Naive thymus-derived CD4-positive, alpha-beta T cell (primary cell): Measurements from ENCODE around the gene VSTM4. TPM values are rescaled to one million over a fixed set of nuclear protein-coding genes. Genes with fewer than 3 reads are reported as not detected.
A peak's percentile ranks its signal among the peaks of the same experiment; 100 is the strongest.

Experiments used
- ATAC-seq: fragments of 150-1000 bp; cut with Tn5 transposase; 2 replicates; pipeline ENCODE4 v1.10.0; 2021; ENCODE audit warnings: mild to moderate bottlenecking, moderate library complexity
- CTCF ChIA-PET: fragments of 350-600 bp; sonication (Branson Sonifier 250); formaldehyde crosslinking; loops from one replicate; lab custom pipeline; 2021; ENCODE audit warnings: antibody characterized with exemption; lab: Charles Lee
- POLR2A ChIA-PET: fragments of 350-600 bp; sonication (Branson Sonifier 250); formaldehyde crosslinking; loops from one replicate; lab custom pipeline; 2021; ENCODE audit warnings: antibody characterized with exemption, inconsistent platforms; lab: Charles Lee
- DNase-seq, 9 donors: peaks; one replicate each; pipeline versions ENCODE4 v3.0.0 to v3.0.0-alpha.2; 2020 to 2022; ENCODE audit warnings: mixed read lengths in 1 of 9
- H3K27ac ChIP-seq: one replicate; pipeline ENCODE4 v1.7.0; 2013; ENCODE audit warnings: mild to moderate bottlenecking, low read depth, low read length, moderate library complexity
- H3K27me3 ChIP-seq, 2 donors: one replicate each; pipeline ENCODE4 v1.7.0; 2013; ENCODE audit warnings: low read length in 2 of 2, mild to moderate bottlenecking in 2 of 2, moderate library complexity in 2 of 2; ENCODE audit not compliant: control insufficient read depth in 2 of 2, insufficient read depth in 2 of 2
- H3K36me3 ChIP-seq, 3 experiments: 1 replicate in 2 of 3; 2 replicates in 1 of 3; pipeline ENCODE4 v1.7.0; 2013; ENCODE audit warnings: low read length in 3 of 3, mild to moderate bottlenecking in 3 of 3, moderate library complexity in 1 of 3; ENCODE audit not compliant: insufficient read depth in 3 of 3, control insufficient read depth in 2 of 3
- H3K4me1 ChIP-seq, 2 donors: one replicate each; pipeline ENCODE4 v1.7.0; 2013; ENCODE audit warnings: low read length in 2 of 2, mild to moderate bottlenecking in 2 of 2, moderate library complexity in 1 of 2; ENCODE audit not compliant: control insufficient read depth in 2 of 2, insufficient read depth in 2 of 2
- H3K4me3 ChIP-seq: 2 replicates; pipeline ENCODE4 v1.7.0; 2013; ENCODE audit warnings: mild to moderate bottlenecking, low read length
- H3K9me3 ChIP-seq, 3 experiments: 1 replicate in 2 of 3; 2 replicates in 1 of 3; pipeline ENCODE4 v1.7.0; 2013; ENCODE audit warnings: low read length in 3 of 3; ENCODE audit not compliant: control insufficient read depth in 2 of 3
- H3K27ac Mint-ChIP-seq, 9 donors: one replicate each; pipeline ENCODE4 v1.8.0; 2020 to 2022; ENCODE audit warnings: mixed read lengths in 9 of 9, mild to moderate bottlenecking in 8 of 9, moderate library complexity in 5 of 9, inconsistent platforms in 2 of 9
- H3K27me3 Mint-ChIP-seq, 5 donors: one replicate each; pipeline ENCODE4 v1.8.0; 2021 to 2022; ENCODE audit warnings: mixed read lengths in 5 of 5, mild to moderate bottlenecking in 1 of 5
- H3K36me3 Mint-ChIP-seq, 5 donors: one replicate each; pipeline ENCODE4 v1.8.0; 2020 to 2022; ENCODE audit warnings: mixed read lengths in 5 of 5, mild to moderate bottlenecking in 3 of 5, inconsistent platforms in 1 of 5
- H3K4me1 Mint-ChIP-seq, 7 donors: one replicate each; pipeline ENCODE4 v1.8.0; 2020 to 2022; ENCODE audit warnings: mixed read lengths in 7 of 7, mild to moderate bottlenecking in 3 of 7, inconsistent platforms in 1 of 7
- H3K4me3 Mint-ChIP-seq, 10 donors: one replicate each; pipeline ENCODE4 v1.8.0; 2020 to 2022; ENCODE audit warnings: mild to moderate bottlenecking in 10 of 10, mixed read lengths in 10 of 10, moderate library complexity in 6 of 10, inconsistent platforms in 2 of 10
- H3K9me3 Mint-ChIP-seq, 11 donors: one replicate each; pipeline ENCODE4 v1.8.0; 2020 to 2022; ENCODE audit warnings: mixed read lengths in 11 of 11, mild to moderate bottlenecking in 4 of 11, inconsistent platforms in 1 of 11, moderate library complexity in 1 of 11
- intact Hi-C, 2 donors: fragments of 100-400 bp; cut with micrococcal nuclease; formaldehyde crosslinking; loops; one replicate each; pipeline ENCODE4 v1.15.1; 2023
- polyA plus RNA-seq, 2 donors: library from polyadenylated mRNA; unstranded; fragments of 300-500 nt; fragmentation: Illumina TruSeq; gene quantifications; one replicate each; pipeline ENCODE4 v1.2.3, GENCODE V29; 2021
- total RNA-seq, 6 experiments: library from RNA in 5 of 6; stranded (reverse) in 5 of 6; gene quantifications; 1 replicate in 5 of 6; 2 replicates in 1 of 6; pipeline ENCODE4 v1.2.3 and lab custom pipeline; 2021 to 2026

Gene VSTM4
- total and polyA plus RNA-seq, 7 experiments from 2014 or later, result 0.12 TPM; not detected in 6

GRCh38 chr10:49091450-49092210, 23.7 kb downstream of the VSTM4 start:
- no peak overlapping the region for H3K27ac Mint-ChIP-seq
- DNase-seq (no peak), ATAC-seq (no peak)
- peaks cover 0 to 14% (median 6%) of the 10 kb centered on the region in 11 donors for H3K9me3 Mint-ChIP-seq
- intact Hi-C loops, result no loop called here
- Histone ChIP-seq H3K27me3 (no peaks in the 10 kb centered on the region), H3K4me3 (no peak overlapping the region), H3K4me1 (no peaks in the 10 kb centered on the region), H3K27ac (no peak overlapping the region), H3K36me3 (no peaks in the 10 kb centered on the region), H3K9me3 (peaks cover 0 to 8% (median 0%) of the 10 kb centered on the region in 3 experiments)
- peaks cover 0 to 11% (median 5%) of the 10 kb centered on the region in 5 donors for H3K27me3 Mint-ChIP-seq
- CTCF ChIA-PET, result no interaction called here
- POLR2A ChIA-PET, result no interaction called here
- H3K4me3 Mint-ChIP-seq, result no peak overlapping the region
- H3K4me1 Mint-ChIP-seq, result no peaks in the 10 kb centered on the region
- H3K36me3 Mint-ChIP-seq, result no peaks in the 10 kb centered on the region

GRCh38 chr10:49090696-49091380, 24.5 kb downstream of the VSTM4 start:
- Histone ChIP-seq H3K4me1 (no peaks in the 10 kb centered on the region), H3K36me3 (no peaks in the 10 kb centered on the region), H3K27me3 (no peaks in the 10 kb centered on the region), H3K9me3 (peaks cover 0 to 10% (median 0%) of the 10 kb centered on the region in 3 experiments), H3K4me3 (no peak overlapping the region), H3K27ac (no peak overlapping the region)
- ChIA-PET POLR2A (no interaction called here), CTCF (no interaction called here)
- H3K9me3 Mint-ChIP-seq, result peaks cover 0 to 19% (median 11%) of the 10 kb centered on the region in 11 donors
- intact Hi-C loops, result no loop called here
- H3K27me3 Mint-ChIP-seq, result peaks cover 0 to 7% (median 5%) of the 10 kb centered on the region in 5 donors
- no peak overlapping the region for H3K4me3 Mint-ChIP-seq
- H3K27ac Mint-ChIP-seq, result no peak overlapping the region
- ATAC-seq, result peak; percentile 47
- no peaks in the 10 kb centered on the region for H3K36me3 Mint-ChIP-seq
- H3K4me1 Mint-ChIP-seq, result no peaks in the 10 kb centered on the region
- no peak for DNase-seq

GRCh38 chr10:49090189-49090575, 25.1 kb downstream of the VSTM4 start:
- H3K27me3 Mint-ChIP-seq, result peaks cover 0 to 7% (median 5%) of the 10 kb centered on the region in 5 donors
- CTCF ChIA-PET, result no interaction called here
- intact Hi-C loops, result no loop called here

GRCh38 chr10:49089557-49090188, 25.6 kb downstream of the VSTM4 start:
- Mint-ChIP-seq H3K27ac (no peak overlapping the region), H3K27me3 (peaks cover 0 to 7% (median 5%) of the 10 kb centered on the region in 5 donors), H3K4me3 (no peak overlapping the region), H3K9me3 (peaks cover 0 to 20% (median 11%) of the 10 kb centered on the region in 11 donors), H3K36me3 (no peaks in the 10 kb centered on the region), H3K4me1 (no peaks in the 10 kb centered on the region)
- DNase-seq (no peak), ATAC-seq (no peak)
- intact Hi-C loops, result no loop called here
- Histone ChIP-seq H3K9me3 (peaks cover 0 to 10% (median 0%) of the 10 kb centered on the region in 3 experiments), H3K36me3 (no peaks in the 10 kb centered on the region), H3K27me3 (no peaks in the 10 kb centered on the region), H3K4me1 (no peaks in the 10 kb centered on the region), H3K4me3 (no peak overlapping the region), H3K27ac (no peak overlapping the region)
- POLR2A ChIA-PET, result no interaction called here
- CTCF ChIA-PET, result no interaction called here

More at GRCh38 chr10:49090189-49090575, 25.1 kb downstream of the VSTM4 start:
- Mint-ChIP-seq H3K36me3 (no peaks in the 10 kb centered on the region), H3K4me3 (no peak overlapping the region), H3K27ac (no peak overlapping the region), H3K4me1 (no peaks in the 10 kb centered on the region), H3K9me3 (peaks cover 0 to 20% (median 11%) of the 10 kb centered on the region in 11 donors)
- Histone ChIP-seq H3K4me3 (no peak overlapping the region), H3K27me3 (no peaks in the 10 kb centered on the region), H3K36me3 (no peaks in the 10 kb centered on the region), H3K9me3 (peaks cover 0 to 10% (median 0%) of the 10 kb centered on the region in 3 experiments), H3K4me1 (no peaks in the 10 kb centered on the region), H3K27ac (no peak overlapping the region)
- POLR2A ChIA-PET, result no interaction called here
- ATAC-seq, result no peak
- no peak for DNase-seq

- no peak overlapping the region for H3K27ac Mint-ChIP-seq
- CTCF ChIA-PET, result no interaction called here
Measured at GRCh38 chr10:49089152-49089551, 26.2 kb downstream of the VSTM4 start.

GRCh38 chr10:49086889-49087288, 28.4 kb downstream of the VSTM4 start:
- ATAC-seq (no peak), DNase-seq (no peak)
- Mint-ChIP-seq H3K9me3 (peaks cover 0 to 20% (median 11%) of the 10 kb centered on the region in 11 donors), H3K27ac (no peak overlapping the region), H3K4me3 (no peak overlapping the region), H3K36me3 (no peaks in the 10 kb centered on the region), H3K27me3 (peaks cover 0 to 10% (median 0%) of the 10 kb centered on the region in 5 donors), H3K4me1 (no peaks in the 10 kb centered on the region)
- intact Hi-C loops, result no loop called here
- Histone ChIP-seq H3K36me3 (no peaks in the 10 kb centered on the region), H3K27me3 (no peaks in the 10 kb centered on the region), H3K9me3 (peaks cover 0 to 10% (median 0%) of the 10 kb centered on the region in 3 experiments), H3K4me3 (no peak overlapping the region), H3K4me1 (no peaks in the 10 kb centered on the region), H3K27ac (no peak overlapping the region)
- ChIA-PET POLR2A (no interaction called here), CTCF (no interaction called here)

More at GRCh38 chr10:49089152-49089551, 26.2 kb downstream of the VSTM4 start:
- peaks cover 0 to 7% (median 5%) of the 10 kb centered on the region in 5 donors for H3K27me3 Mint-ChIP-seq
- intact Hi-C loops, result no loop called here
- H3K27ac ChIP-seq, result no peak overlapping the region
- ATAC-seq (no peak), DNase-seq (no peak)
- no peaks in the 10 kb centered on the region for H3K36me3 Mint-ChIP-seq
- H3K4me3 ChIP-seq, result no peak overlapping the region
- no peaks in the 10 kb centered on the region for H3K4me1 Mint-ChIP-seq
- H3K9me3 Mint-ChIP-seq, result peaks cover 0 to 20% (median 11%) of the 10 kb centered on the region in 11 donors
- no peaks in the 10 kb centered on the region for H3K36me3 ChIP-seq
- H3K9me3 ChIP-seq, result peaks cover 0 to 10% (median 0%) of the 10 kb centered on the region in 3 experiments
- no peak overlapping the region for H3K4me3 Mint-ChIP-seq
- POLR2A ChIA-PET, result no interaction called here
- no peaks in the 10 kb centered on the region for H3K4me1 ChIP-seq
- no peaks in the 10 kb centered on the region for H3K27me3 ChIP-seq
